ENCODE results near the gene TPRN.

- TF ChIP-seq CTCF (IDR thresholded peaks at IDR 0.05; ENCODE audit: low read length), result no peak
- TF ChIP-seq EZH2 (IDR thresholded peaks at IDR 0.05; ENCODE audit: borderline replicate concordance, low read length), result no peak
These were observed 51.2 kb downstream of the TPRN start for GRCh38 chr9:137149363-137149762.

Data from OCI-LY1 (cell line).